Hypothalamus (tissue), 51 donors: Measurements from ENCODE around the gene IRAK3.
"Not testable (repeated sequence)": the region's sequence is repeated elsewhere in the genome, so short reads cannot be mapped to it uniquely, and the experiment has no call there.

ENCODE experiments used
- DNase-seq, 51 donors: peaks; one replicate each; lab custom pipeline; 2025; lab: John Stamatoyannopoulos, UW

The IRAK3 gene

DNA sequence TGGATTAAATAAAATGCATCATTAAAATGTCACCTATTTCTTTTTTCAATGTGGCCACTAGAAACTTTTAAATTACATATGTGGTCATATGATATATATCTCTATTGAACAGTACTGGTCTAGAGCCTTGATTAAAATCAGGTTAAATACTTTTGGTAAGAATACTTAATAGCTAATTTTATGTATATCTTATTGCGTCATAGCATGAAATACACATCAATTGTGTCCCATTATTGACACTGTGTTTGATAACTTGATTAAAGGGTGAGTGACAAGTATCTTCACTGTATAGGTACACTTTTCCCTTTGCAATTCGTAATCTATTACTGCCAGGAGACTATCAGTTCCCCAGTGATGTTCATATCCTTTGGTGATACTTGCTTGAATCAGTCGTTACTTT lies 108.9 kb downstream of the IRAK3 start:
- no peak for DNase-seq

DNA sequence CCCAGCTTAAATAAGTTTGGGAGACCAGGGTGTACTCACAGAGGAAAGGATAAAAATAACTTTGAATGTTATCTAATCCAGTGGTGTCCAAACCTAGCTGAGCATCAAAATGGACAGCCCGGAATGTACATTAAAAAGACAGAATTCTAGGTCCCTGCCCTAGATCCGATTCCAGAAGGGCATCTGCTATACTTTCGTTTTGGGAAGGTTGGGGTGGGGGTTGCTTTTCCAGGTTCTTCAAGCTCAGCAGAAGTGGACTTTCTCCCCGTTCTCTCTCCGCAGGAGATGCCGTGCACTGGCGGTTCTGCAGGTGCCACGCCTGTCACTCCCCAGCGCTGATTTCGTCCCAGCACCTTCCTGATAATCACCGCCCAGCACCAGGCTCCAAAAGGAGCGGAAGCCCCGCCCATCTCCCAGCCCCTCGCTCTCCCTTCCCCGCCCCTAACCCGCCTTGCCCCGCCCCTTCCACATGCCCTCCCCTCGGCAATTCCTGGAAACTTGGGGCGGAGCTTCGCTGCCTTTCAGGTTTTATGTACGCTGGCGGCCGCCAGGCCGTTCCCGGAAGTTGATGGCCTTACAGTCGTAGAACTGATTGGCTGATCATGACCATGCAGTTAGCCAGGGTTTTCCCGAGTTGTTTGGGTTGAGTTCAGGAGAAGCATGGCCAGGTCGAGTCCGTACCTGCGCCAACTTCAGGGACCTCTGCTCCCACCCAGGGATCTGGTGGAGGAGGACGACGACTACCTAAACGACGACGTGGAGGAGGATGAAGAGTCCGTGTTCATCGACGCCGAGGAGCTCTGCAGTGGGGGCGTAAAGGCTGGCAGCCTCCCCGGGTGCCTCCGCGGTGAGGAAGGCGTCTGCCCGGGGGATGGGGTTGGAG lies 113.2 kb downstream of the IRAK3 start, which contains the start of gene HELB:
Gene HELB (plus strand): TSS at position 550 of the 883 bp plus-strand sequence. CDS start 111 bp downstream, at position 661.
- DNase-seq, result peak; percentile 34 to 97 (median 88)

DNA sequence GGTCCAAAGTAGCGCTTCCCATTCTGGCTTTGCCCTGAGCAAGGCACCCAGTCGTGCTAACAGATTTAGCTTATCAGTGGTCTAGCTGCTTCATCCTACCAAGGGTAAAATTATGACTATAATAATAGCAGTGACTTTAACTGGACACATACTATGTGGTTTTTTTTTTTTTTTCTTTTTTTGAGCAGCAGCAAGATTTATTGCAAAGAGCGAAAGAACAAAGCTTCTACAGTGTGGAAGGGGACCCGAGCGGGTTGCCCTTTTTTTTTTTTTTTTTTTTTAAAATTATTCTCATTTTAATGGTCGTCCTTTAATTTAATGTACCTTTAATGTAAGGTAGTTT lies 113.8 kb downstream of the IRAK3 start:
- no peak for DNase-seq

DNA sequence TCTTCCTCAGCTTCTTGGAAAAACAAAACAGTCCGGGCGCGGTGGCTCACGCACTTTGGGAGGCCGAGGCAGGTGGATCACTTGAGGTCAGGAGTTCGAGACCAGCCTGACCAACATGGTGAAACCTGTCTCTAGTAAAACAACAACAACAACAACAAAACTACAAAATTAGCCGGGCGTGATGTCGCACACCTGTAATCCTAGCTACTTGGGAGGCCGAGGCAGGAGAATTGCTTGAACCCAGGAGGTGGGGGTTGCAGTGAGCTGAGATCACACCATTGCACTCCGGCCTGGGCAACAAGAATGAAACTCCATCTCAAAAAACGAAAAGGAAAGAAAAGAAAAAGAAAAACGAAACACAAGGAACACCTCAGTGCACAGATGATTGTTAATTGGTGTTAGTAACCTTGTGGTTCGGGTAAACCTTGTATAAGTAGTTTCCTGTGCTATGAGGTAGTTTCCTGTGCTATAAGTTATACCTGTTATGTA lies 114.3 kb downstream of the IRAK3 start:
- DNase-seq, result not testable (repeated sequence)
